Measurements from ENCODE around the gene KCNH1. TPM values are rescaled to one million over a fixed set of nuclear protein-coding genes. Genes with fewer than 3 reads are reported as not detected.

Gene KCNH1
- total and polyA plus RNA-seq, 4 donors: 0.02 to 0.31 TPM; not detected in 2

DNA sequence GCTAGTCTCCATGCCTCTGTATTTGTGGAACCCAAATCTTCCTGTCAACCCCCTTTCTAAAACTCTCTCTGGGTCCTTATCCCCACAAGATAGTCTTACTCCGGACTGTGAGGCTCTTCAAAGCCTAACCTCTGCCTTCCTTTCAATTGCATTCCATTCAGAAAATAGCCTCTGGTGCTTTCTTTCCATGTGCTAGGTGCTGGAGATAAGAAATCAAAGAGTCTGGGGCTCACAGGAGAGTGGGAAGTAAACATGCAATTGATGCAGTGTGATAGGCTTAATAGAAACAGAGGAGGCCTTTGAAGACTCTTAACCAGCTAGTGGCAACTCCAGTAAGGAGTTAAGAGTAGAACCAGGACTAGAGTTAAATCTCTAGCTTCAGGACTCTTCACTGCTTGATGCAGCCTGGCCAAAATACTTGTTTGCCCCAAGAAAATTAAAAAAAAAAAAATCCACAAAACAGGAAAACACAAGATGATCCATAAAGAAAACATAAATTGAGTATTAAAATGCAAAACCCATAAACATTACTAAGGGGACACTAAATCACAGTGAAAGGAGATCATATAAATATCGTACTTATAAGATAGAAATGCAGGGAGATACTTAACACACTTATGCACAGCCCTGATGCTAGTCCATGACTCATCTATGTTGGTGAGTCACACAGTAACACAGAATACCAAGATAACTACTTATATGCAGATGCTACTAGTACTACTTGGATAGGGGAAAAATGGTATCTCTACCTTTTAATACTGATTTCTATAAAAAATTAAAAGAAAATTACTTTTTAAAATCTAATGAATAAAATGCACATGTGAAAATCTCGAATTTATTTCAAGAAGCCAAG lies 341.5 kb downstream of the KCNH1 start:
- no peaks in the 10 kb centered on the region for H3K27me3 ChIP-seq (ENCODE audit: control insufficient read depth in 3 of 3, insufficient read depth in 3 of 3, low read length in 2 of 3)
- TF ChIP-seq, protein P1, sequence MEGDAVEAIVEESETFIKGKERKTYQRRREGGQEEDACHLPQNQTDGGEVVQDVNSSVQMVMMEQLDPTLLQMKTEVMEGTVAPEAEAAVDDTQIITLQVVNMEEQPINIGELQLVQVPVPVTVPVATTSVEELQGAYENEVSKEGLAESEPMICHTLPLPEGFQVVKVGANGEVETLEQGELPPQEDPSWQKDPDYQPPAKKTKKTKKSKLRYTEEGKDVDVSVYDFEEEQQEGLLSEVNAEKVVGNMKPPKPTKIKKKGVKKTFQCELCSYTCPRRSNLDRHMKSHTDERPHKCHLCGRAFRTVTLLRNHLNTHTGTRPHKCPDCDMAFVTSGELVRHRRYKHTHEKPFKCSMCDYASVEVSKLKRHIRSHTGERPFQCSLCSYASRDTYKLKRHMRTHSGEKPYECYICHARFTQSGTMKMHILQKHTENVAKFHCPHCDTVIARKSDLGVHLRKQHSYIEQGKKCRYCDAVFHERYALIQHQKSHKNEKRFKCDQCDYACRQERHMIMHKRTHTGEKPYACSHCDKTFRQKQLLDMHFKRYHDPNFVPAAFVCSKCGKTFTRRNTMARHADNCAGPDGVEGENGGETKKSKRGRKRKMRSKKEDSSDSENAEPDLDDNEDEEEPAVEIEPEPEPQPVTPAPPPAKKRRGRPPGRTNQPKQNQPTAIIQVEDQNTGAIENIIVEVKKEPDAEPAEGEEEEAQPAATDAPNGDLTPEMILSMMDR (IDR thresholded peaks at IDR 0.05; ENCODE audit: control extremely low read depth, extremely low read depth): no peak
- DNase-seq (peak in 1 of 3 donors; percentile 6), ATAC-seq (ENCODE audit: insufficient read depth, low FRiP score) (no peak)
- H3K9me3 ChIP-seq (ENCODE audit: control insufficient read depth in 4 of 4, insufficient read depth in 3 of 4, low read length in 3 of 4): no peaks in the 10 kb centered on the region
- H3K4me3 ChIP-seq: no peak overlapping the region
- H3K36me3 ChIP-seq (ENCODE audit: control insufficient read depth in 4 of 4, insufficient read depth in 4 of 4, low read length in 4 of 4): no peaks in the 10 kb centered on the region
- WGBS, 2 donors: 59 to 70% methylated on average over 3 of the region's 3 CpGs
- no peak overlapping the region for H3K27ac ChIP-seq (ENCODE audit: low read depth in 1 of 2, low read length in 1 of 2)
- H3K4me1 ChIP-seq (ENCODE audit: control insufficient read depth in 5 of 5, insufficient read depth in 5 of 5, low read length in 5 of 5): no peaks in the 10 kb centered on the region
- no peak overlapping the region for H3K9ac ChIP-seq (ENCODE audit: insufficient read depth in 1 of 2, low read length in 2 of 2)

- no peak overlapping the region for H3K4me3 ChIP-seq
- TF ChIP-seq, protein P1 (IDR thresholded peaks at IDR 0.05; ENCODE audit: control extremely low read depth, extremely low read depth): no peak
- H3K4me1 ChIP-seq (ENCODE audit: control insufficient read depth in 5 of 5, insufficient read depth in 5 of 5, low read length in 5 of 5): no peaks in the 10 kb centered on the region
- no peaks in the 10 kb centered on the region for H3K27me3 ChIP-seq (ENCODE audit: control insufficient read depth in 3 of 3, insufficient read depth in 3 of 3, low read length in 2 of 3)
- H3K9ac ChIP-seq (ENCODE audit: insufficient read depth in 1 of 2, low read length in 2 of 2): no peak overlapping the region
- no peak overlapping the region for H3K27ac ChIP-seq (ENCODE audit: low read depth in 1 of 2, low read length in 1 of 2)
- DNase-seq: no peak
- WGBS, 2 donors: 43 to 50% methylated on average over 2 of the region's 2 CpGs
- no peak for ATAC-seq (ENCODE audit: insufficient read depth, low FRiP score)
- H3K9me3 ChIP-seq (ENCODE audit: control insufficient read depth in 4 of 4, insufficient read depth in 3 of 4, low read length in 3 of 4): no peaks in the 10 kb centered on the region
- H3K36me3 ChIP-seq (ENCODE audit: control insufficient read depth in 4 of 4, insufficient read depth in 4 of 4, low read length in 4 of 4): no peaks in the 10 kb centered on the region
Observed at GRCh38 chr1:210790196-210790595, 343.8 kb downstream of the KCNH1 start.

GRCh38 chr1:210787800-210788199 lies 346.1 kb downstream of the KCNH1 start:
- DNase-seq (no peak), ATAC-seq (ENCODE audit: insufficient read depth, low FRiP score) (no peak)
- Histone ChIP-seq H3K9ac (ENCODE audit: insufficient read depth in 1 of 2, low read length in 2 of 2) (no peak overlapping the region), H3K9me3 (ENCODE audit: control insufficient read depth in 4 of 4, insufficient read depth in 3 of 4, low read length in 3 of 4) (no peaks in the 10 kb centered on the region), H3K4me1 (ENCODE audit: control insufficient read depth in 5 of 5, insufficient read depth in 5 of 5, low read length in 5 of 5) (no peaks in the 10 kb centered on the region), H3K4me3 (no peak overlapping the region), H3K27me3 (ENCODE audit: control insufficient read depth in 3 of 3, insufficient read depth in 3 of 3, low read length in 2 of 3) (no peaks in the 10 kb centered on the region), H3K36me3 (ENCODE audit: control insufficient read depth in 4 of 4, insufficient read depth in 4 of 4, low read length in 4 of 4) (no peaks in the 10 kb centered on the region), H3K27ac (ENCODE audit: low read depth in 1 of 2, low read length in 1 of 2) (no peak overlapping the region)
- WGBS, 2 donors: 91 to 100% methylated on average over 1 of the region's 1 CpG
- TF ChIP-seq, protein P1 (IDR thresholded peaks at IDR 0.05; ENCODE audit: control extremely low read depth, extremely low read depth): no peak

All from lung (tissue), 12 donors.